WERI-Rb-1 (cell line): ENCODE measurements around the gene EYS.

Experiments used
- DNase-seq: peaks from one replicate; pipeline ENCODE4 v3.0.0-alpha.2; 2020
- H3K27ac ChIP-seq: fragments of 250-450 bp; sonication (Bioruptor Pico); 2 replicates; pipeline ENCODE4 v1.5.1; 2020; ENCODE audit warnings: mild to moderate bottlenecking, moderate library complexity
- H3K27me3 ChIP-seq: fragments of 250-450 bp; sonication (Bioruptor Pico); 2 replicates; pipeline ENCODE4 v1.5.1; 2021; ENCODE audit warnings: mild to moderate bottlenecking, low read depth, moderate library complexity; ENCODE audit not compliant: insufficient read depth, severe bottlenecking
- H3K36me3 ChIP-seq: fragments of 250-450 bp; sonication (Bioruptor Pico); 2 replicates; pipeline ENCODE4 v1.5.1; 2020; ENCODE audit warnings: mild to moderate bottlenecking, moderate library complexity
- H3K4me3 ChIP-seq: 2 replicates; pipeline ENCODE4 v1.5.1; 2011; ENCODE audit warnings: low read depth, mild to moderate bottlenecking, control low read depth, low read length
- H3K9me3 ChIP-seq: fragments of 250-450 bp; sonication (Bioruptor Pico); 2 replicates; pipeline ENCODE4 v1.5.1; 2021; ENCODE audit warnings: mild to moderate bottlenecking, moderate library complexity; ENCODE audit not compliant: severe bottlenecking
- TF ChIP-seq, protein P1 (sequence below): IDR thresholded peaks from 2 replicates; pipeline ENCODE4 v1.5.1; 2011; ENCODE audit warnings: low read depth, mild to moderate bottlenecking, control low read depth, inconsistent platforms, low read length

Gene EYS

GRCh38 chr6:64185621-64186020 is 1521.4 kb downstream of the EYS start:
- DNase-seq: no peak
- Histone ChIP-seq H3K27me3 (no peaks in the 10 kb centered on the region), H3K27ac (no peak overlapping the region), H3K4me3 (no peak overlapping the region), H3K9me3 (no peaks in the 10 kb centered on the region), H3K36me3 (no peaks in the 10 kb centered on the region)
- TF ChIP-seq, protein P1, sequence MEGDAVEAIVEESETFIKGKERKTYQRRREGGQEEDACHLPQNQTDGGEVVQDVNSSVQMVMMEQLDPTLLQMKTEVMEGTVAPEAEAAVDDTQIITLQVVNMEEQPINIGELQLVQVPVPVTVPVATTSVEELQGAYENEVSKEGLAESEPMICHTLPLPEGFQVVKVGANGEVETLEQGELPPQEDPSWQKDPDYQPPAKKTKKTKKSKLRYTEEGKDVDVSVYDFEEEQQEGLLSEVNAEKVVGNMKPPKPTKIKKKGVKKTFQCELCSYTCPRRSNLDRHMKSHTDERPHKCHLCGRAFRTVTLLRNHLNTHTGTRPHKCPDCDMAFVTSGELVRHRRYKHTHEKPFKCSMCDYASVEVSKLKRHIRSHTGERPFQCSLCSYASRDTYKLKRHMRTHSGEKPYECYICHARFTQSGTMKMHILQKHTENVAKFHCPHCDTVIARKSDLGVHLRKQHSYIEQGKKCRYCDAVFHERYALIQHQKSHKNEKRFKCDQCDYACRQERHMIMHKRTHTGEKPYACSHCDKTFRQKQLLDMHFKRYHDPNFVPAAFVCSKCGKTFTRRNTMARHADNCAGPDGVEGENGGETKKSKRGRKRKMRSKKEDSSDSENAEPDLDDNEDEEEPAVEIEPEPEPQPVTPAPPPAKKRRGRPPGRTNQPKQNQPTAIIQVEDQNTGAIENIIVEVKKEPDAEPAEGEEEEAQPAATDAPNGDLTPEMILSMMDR: no peak

DNA sequence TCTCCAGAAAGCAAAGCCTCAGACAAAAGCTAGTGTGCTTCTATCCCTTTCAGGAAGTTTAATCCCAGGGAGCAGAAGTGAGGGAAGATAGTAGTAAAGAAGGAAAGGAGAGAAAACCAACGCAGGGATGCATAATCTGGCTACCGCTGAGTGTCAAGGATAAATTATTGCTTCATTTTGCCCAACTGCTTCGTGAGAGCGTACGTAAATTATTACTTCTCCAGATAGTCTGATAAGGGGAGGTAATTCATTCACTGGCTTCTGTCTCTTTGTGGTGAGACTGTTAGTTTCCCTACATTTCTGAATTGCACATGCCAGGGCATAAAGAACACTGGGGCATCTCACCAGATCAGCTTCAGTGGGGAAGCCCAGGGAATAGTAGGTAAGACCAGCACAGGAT is 1531.7 kb downstream of the EYS start:
- no peak for DNase-seq
- Histone ChIP-seq H3K27me3 (no peaks in the 10 kb centered on the region), H3K27ac (no peak overlapping the region), H3K4me3 (no peak overlapping the region), H3K9me3 (no peaks in the 10 kb centered on the region), H3K36me3 (no peaks in the 10 kb centered on the region)
- TF ChIP-seq, protein P1: no peak

- TF ChIP-seq, protein P1: no peak
- H3K4me3 ChIP-seq: no peak overlapping the region
Observed at GRCh38 chr6:64170316-64170715, 1536.7 kb downstream of the EYS start.

GRCh38 chr6:64160486-64160885 is 1546.5 kb downstream of the EYS start:
- TF ChIP-seq, protein P1: no peak
- Histone ChIP-seq H3K4me3 (no peak overlapping the region), H3K9me3 (no peaks in the 10 kb centered on the region), H3K36me3 (no peaks in the 10 kb centered on the region), H3K27me3 (no peaks in the 10 kb centered on the region), H3K27ac (no peak overlapping the region)
- no peak for DNase-seq

More at GRCh38 chr6:64170316-64170715, 1536.7 kb downstream of the EYS start:
- DNase-seq: no peak
- no peaks in the 10 kb centered on the region for H3K27me3 ChIP-seq
- no peaks in the 10 kb centered on the region for H3K9me3 ChIP-seq
- no peak overlapping the region for H3K27ac ChIP-seq
- no peaks in the 10 kb centered on the region for H3K36me3 ChIP-seq

DNA sequence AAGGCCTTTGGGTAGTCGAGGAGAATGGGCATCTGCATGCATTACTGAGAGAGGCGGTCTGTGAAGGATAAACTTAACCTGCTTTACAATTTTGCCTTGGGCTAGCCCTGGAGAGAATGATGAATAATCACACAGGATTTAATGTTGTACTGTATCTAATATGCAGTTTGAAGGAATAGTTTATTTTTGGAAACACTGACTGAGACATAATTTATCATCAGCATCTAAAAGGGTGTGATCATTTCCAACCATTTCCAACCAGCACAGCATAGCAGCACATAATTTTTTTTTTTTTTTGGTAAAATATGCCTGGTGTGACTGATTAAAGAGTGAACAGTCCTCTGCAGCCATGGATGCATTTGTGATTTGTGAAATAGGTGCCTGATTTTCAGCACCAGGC is 1552.0 kb downstream of the EYS start:
- TF ChIP-seq, protein P1: no peak
- no peaks in the 10 kb centered on the region for H3K27me3 ChIP-seq
- H3K27ac ChIP-seq: no peak overlapping the region
- DNase-seq: no peak
- H3K9me3 ChIP-seq: no peaks in the 10 kb centered on the region
- no peaks in the 10 kb centered on the region for H3K36me3 ChIP-seq
- H3K4me3 ChIP-seq: no peak overlapping the region

- H3K4me3 ChIP-seq: no peak overlapping the region
- DNase-seq: no peak
- no peak overlapping the region for H3K27ac ChIP-seq
- H3K36me3 ChIP-seq: no peaks in the 10 kb centered on the region
- TF ChIP-seq, protein P1: no peak
- no peaks in the 10 kb centered on the region for H3K27me3 ChIP-seq
- H3K9me3 ChIP-seq: no peaks in the 10 kb centered on the region
Observed at GRCh38 chr6:64146876-64147275, 1560.2 kb downstream of the EYS start.
